AG04449 (cell line): ENCODE measurements around the gene CTTN.

Experiments used
- CTCF ChIA-PET: fragments of 350-600 bp; formaldehyde crosslinking; extraction: SDS; loops from one replicate; lab custom pipeline; 2021; ENCODE audit warnings: antibody characterized with exemption; lab: Yijun Ruan, JAX
- POLR2A ChIA-PET: fragments of 400-600, 350-600 bp; formaldehyde crosslinking; extraction: SDS; loops from one replicate; lab custom pipeline; 2020; ENCODE audit warnings: antibody characterized with exemption, inconsistent platforms; lab: Yijun Ruan, JAX
- DNase-seq: peaks from one replicate; pipeline ENCODE4 v3.0.0-alpha.2; 2010; ENCODE audit warnings: low read depth, low spot score
- H3K4me3 ChIP-seq: 2 replicates; pipeline ENCODE4 v1.5.1; 2011; ENCODE audit warnings: low read depth, mild to moderate bottlenecking, control low read depth, low read length
- CTCF ChIP-seq: IDR thresholded peaks from one replicate; pipeline ENCODE4 v1.5.1; 2011; ENCODE audit warnings: mild to moderate bottlenecking, moderate library complexity, low read length, control low read depth, inconsistent platforms; ENCODE audit not compliant: insufficient read depth; ENCODE audit errors: missing control alignments

Gene CTTN

GRCh38 chr11:70480711-70481110, 82.4 kb downstream of the CTTN start:
- ChIA-PET CTCF (interaction anchor here (1.1 to 2.8 kb wide), 3 partner anchors 12 to 16 kb away, joined by 3 to 17 read pairs (median 8); no protein-coding TSS in a partner anchor), POLR2A (no interaction called here)
- no peak for TF ChIP-seq CTCF

GRCh38 chr11:70481625-70482528, 83.5 kb downstream of the CTTN start:
- ChIA-PET POLR2A (no interaction called here), CTCF (interaction anchor here (0.6 to 2.8 kb wide), 6 partner anchors 13 to 102 kb away, joined by 3 to 17 read pairs (median 3); no protein-coding TSS in a partner anchor)
- DNase-seq: no peak
- no peak overlapping the region for H3K4me3 ChIP-seq
- no peak for TF ChIP-seq CTCF

More at GRCh38 chr11:70480711-70481110, 82.4 kb downstream of the CTTN start:
- no peak overlapping the region for H3K4me3 ChIP-seq
- no peak for DNase-seq

- no peak for TF ChIP-seq CTCF
- no peak overlapping the region for H3K4me3 ChIP-seq
- CTCF ChIA-PET: interaction anchor here (1.1 to 2.8 kb wide), 4 partner anchors 14 to 17 kb away, joined by 3 to 17 read pairs (median 3); no protein-coding TSS in a partner anchor
- POLR2A ChIA-PET: no interaction called here
- no peak for DNase-seq
Observed at GRCh38 chr11:70482529-70482917, 84.2 kb downstream of the CTTN start.

GRCh38 chr11:70483077-70483861, 84.9 kb downstream of the CTTN start:
- POLR2A ChIA-PET: no interaction called here
- no peak overlapping the region for H3K4me3 ChIP-seq
- no peak for DNase-seq
- CTCF ChIA-PET: interaction anchor here (1.1 to 2.8 kb wide), 4 partner anchors 13 to 17 kb away, joined by 3 to 17 read pairs (median 3); no protein-coding TSS in a partner anchor
- no peak for TF ChIP-seq CTCF

- H3K4me3 ChIP-seq: no peak overlapping the region
- ChIA-PET CTCF (no interaction called here), POLR2A (no interaction called here)
- no peak for TF ChIP-seq CTCF
- DNase-seq: no peak
Observed at GRCh38 chr11:70483917-70484316, 85.6 kb downstream of the CTTN start.
